ENCODE measurements around the gene ATF6B.

The ATF6B gene

GRCh38 chr6:32127717-32128592 is at the start of gene ATF6B:
Gene ATF6B, minus strand, starts transcription at chr6:32128246. Its CDS starts 39 bp downstream, at chr6:32128207.
- DNase-seq (ENCODE audit: low read depth in 2 of 2): peak; percentile 91 to 99

GRCh38 chr6:32177183-32177787 is 49.2 kb upstream of the ATF6B start:
- no peak for DNase-seq (ENCODE audit: low read depth in 2 of 2)

- DNase-seq (ENCODE audit: low read depth in 2 of 2): no peak
These were observed 48.6 kb upstream of the ATF6B start for GRCh38 chr6:32176476-32177182.

GRCh38 chr6:32175711-32176475 is 47.8 kb upstream of the ATF6B start, which contains the start of gene AGPAT1:
Gene AGPAT1, minus strand, starts transcription at chr6:32176084. Its CDS starts 4,588 bp downstream, at chr6:32171496.
- peak; percentile 94 to 96 for DNase-seq (ENCODE audit: low read depth in 2 of 2)

- DNase-seq (ENCODE audit: low read depth in 2 of 2): no peak
These were observed 47.3 kb upstream of the ATF6B start for GRCh38 chr6:32175322-32175710.

- DNase-seq (ENCODE audit: low read depth in 2 of 2): no peak
These were observed 46.4 kb upstream of the ATF6B start for GRCh38 chr6:32174416-32174815.

GRCh38 chr6:32173051-32173727 is 45.1 kb upstream of the ATF6B start:
- DNase-seq (ENCODE audit: low read depth in 2 of 2): no peak

- no peak for DNase-seq (ENCODE audit: low read depth in 2 of 2)
These were observed 43.2 kb upstream of the ATF6B start for GRCh38 chr6:32171234-32171633.

GRCh38 chr6:32170294-32170693 is 42.2 kb upstream of the ATF6B start:
- no peak for DNase-seq (ENCODE audit: low read depth in 2 of 2)

- DNase-seq (ENCODE audit: low read depth in 2 of 2): no peak
These were observed 41.0 kb upstream of the ATF6B start for GRCh38 chr6:32168807-32169591.

GRCh38 chr6:32168350-32168749 is 40.3 kb upstream of the ATF6B start:
- DNase-seq (ENCODE audit: low read depth in 2 of 2): no peak

GRCh38 chr6:32167761-32168262 is 39.8 kb upstream of the ATF6B start:
- no peak for DNase-seq (ENCODE audit: low read depth in 2 of 2)

GRCh38 chr6:32167154-32167760 is 39.2 kb upstream of the ATF6B start:
- no peak for DNase-seq (ENCODE audit: low read depth in 2 of 2)

GRCh38 chr6:32166411-32167061 is 38.5 kb upstream of the ATF6B start:
- DNase-seq (ENCODE audit: low read depth in 2 of 2): no peak

GRCh38 chr6:32164295-32164694 is 36.2 kb upstream of the ATF6B start, which contains the start of gene EGFL8:
Gene EGFL8, plus strand, starts transcription at chr6:32164595. Its CDS starts 1,571 bp downstream, at chr6:32166166.
- DNase-seq (ENCODE audit: low read depth in 2 of 2): no peak

- DNase-seq (ENCODE audit: low read depth in 2 of 2): no peak
These were observed 35.7 kb upstream of the ATF6B start for GRCh38 chr6:32163559-32164258.

GRCh38 chr6:32158052-32158451 is 30.0 kb upstream of the ATF6B start:
- no peak for DNase-seq (ENCODE audit: low read depth in 2 of 2)

GRCh38 chr6:32156891-32157290 is 28.8 kb upstream of the ATF6B start:
- DNase-seq (ENCODE audit: low read depth in 2 of 2): no peak

Measured in stimulated activated CD8-positive, alpha-beta memory T cell treated with anti-CD3 and anti-CD28 coated beads, Interleukin-15, amount 100 ng/mL, for 4 hours (primary cell).